GM18951 (cell line): ENCODE measurements around the gene CGAS.
"Not testable (repeated sequence)": the region's sequence is repeated elsewhere in the genome, so short reads cannot be mapped to it uniquely, and the experiment has no call there.

Source experiments
- POLR2A ChIP-seq: IDR thresholded peaks from 4 replicates; pipeline ENCODE4 v1.6.1; 2011; ENCODE audit warnings: mild to moderate bottlenecking; ENCODE audit not compliant: insufficient read length, insufficient read depth; ENCODE audit errors: extremely low read depth
- in situ Hi-C: fragments of 300-500 bp; cut with MboI; formaldehyde crosslinking; loops from one replicate; pipeline ENCODE4 v1.12.0; 2022; ENCODE audit warnings: low sequenced_read_pairs, mixed read lengths, inconsistent platforms; ENCODE audit not compliant: unreplicated experiment

CGAS gene

DNA sequence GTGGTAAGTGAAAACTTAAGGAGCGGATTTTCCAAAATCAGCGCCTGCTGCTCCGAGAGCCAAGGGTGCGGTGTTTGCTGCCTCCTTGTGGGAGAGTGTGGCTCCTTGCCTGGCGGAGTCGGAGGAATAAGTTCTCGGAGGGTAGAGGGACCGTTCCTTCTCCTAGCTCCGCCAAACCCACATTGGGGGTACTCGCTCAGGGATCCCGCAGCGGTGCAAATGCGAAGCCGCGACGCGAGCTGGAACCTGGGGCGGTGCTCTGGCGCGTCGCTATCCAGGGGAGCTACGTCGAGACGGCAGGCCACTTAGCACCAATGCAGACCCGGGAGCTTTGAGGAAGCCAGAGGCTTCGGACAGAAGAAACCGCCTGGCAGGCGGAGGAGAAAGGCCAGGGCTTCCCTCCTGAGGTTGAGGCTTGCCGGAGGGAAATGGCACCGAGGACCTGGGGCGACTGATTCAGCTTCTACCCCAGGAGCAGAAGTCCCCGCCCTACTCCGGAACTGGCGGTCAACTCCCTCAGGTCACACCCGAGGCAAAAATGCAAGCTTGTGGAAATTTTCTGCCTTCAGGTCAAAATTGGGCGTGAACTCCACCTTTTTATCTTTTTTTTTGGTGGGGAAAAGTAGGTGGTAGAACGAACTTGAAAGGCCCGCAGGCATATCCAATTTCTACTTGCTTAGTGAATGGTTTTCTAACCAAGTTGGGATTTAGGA is 63.1 kb downstream of the CGAS start:
- peak; percentile 28 for TF ChIP-seq POLR2A

GRCh38 chr6:73388433-73388799 is 63.7 kb downstream of the CGAS start:
- no peak for TF ChIP-seq POLR2A
- in situ Hi-C loops = no loop called here

More for the DNA sequence above, 63.1 kb downstream of the CGAS start:
- in situ Hi-C loops = no loop called here

DNA sequence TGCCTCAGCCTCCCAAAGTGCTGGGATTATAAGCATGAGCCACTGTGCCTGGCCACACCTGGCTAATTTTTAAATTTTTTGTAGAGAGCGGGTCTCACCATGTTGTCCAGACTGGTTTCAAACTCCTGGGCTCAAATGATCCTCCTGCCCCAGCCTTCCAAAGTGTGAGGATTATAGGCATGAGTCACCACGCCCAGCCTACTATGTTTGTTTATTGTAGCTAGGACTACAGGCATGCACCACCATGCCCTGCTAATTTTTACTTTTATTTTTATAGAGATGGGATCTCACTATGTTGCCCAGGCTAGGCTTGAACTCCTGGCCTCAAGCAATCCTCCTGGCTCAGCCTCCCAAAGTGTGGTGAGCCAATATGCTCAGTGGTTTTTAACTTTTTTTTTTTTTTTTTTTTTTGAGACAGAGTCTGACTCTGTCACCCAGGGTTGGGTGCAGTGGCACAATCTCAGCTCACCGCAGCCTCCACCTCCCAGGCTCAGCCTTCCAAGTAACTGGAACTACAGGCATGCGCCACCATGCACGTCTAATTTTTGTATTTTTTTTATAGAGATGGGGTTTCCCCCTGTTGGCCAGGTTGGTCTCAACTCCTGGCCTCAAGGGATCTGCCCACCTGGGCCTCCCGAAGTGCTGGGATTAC is 69.5 kb downstream of the CGAS start:
- TF ChIP-seq POLR2A = no peak
- in situ Hi-C loops = no loop called here

DNA sequence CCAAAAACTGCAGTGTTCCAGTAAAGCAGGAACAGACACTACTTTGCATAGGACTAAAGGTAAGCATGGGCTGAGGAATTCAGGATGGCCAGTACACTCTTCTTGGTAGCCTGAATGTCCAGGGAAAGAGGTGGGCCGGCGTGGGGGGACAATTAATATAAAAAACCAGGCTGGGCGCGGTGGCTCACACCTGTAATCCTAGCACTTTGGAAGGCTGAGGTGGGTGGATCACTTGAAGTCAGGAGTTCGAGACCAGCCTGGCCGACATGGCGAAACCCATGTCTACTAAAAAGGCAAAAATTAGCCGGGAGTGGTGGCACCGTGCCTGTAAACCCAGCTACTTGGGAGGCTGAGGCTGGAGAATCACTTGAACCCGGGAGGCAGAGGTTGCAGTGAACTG is 70.6 kb downstream of the CGAS start:
- in situ Hi-C loops = not testable (repeated sequence)

GRCh38 chr6:73377225-73377624 is 74.9 kb downstream of the CGAS start:
- in situ Hi-C loops = no loop called here
- TF ChIP-seq POLR2A = no peak

DNA sequence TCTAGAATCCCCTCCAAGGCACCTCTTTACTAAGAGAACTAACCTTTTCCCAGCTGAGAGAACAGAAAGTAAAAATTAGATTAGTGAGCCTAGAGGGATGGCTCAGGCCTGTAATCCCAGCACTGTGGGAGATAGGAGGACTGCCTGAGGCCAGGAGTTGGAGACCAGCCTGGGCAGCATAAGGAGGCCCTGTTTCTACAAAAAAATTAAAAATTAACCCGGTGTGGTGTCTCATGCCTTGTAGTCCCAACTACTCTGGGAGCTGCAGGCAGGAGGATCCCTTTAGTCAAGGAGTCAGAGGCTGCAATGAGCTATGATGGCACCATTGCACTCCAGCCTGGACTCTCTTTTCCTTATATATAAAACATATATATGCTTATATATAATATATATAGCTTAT is 76.9 kb downstream of the CGAS start:
- in situ Hi-C loops = no loop called here
- no peak for TF ChIP-seq POLR2A
